ENCODE data around the gene NTMT2.

NTMT2 gene

DNA sequence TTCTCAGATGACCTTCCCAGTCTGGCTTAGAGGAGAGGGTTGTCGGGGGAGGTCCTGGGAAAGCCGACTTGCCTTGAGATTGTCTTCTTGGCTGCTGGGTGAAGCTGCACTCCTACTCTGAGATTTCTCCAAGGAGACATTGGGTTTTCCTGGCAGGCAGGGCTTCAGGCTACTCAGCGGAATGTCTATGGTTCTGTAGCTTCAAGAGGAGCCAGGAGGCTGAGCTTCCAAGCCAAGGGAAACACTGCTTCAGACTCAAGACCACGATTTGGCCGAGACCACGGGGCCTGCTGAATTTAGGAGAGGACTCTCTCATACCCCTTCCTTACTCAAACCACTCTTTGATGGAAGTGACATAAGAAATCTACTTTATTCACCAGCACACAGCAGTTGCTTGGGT is 67.8 kb downstream of the NTMT2 start:
- DNase-seq = no peak

- DNase-seq = no peak
These were observed 68.6 kb downstream of the NTMT2 start for GRCh38 chr1:170214117-170215032.

GRCh38 chr1:170215072-170215885 is 69.5 kb downstream of the NTMT2 start:
- DNase-seq = no peak

GRCh38 chr1:170217517-170218256 is 71.9 kb downstream of the NTMT2 start:
- no peak for DNase-seq

- no peak for DNase-seq
These were observed 72.5 kb downstream of the NTMT2 start for GRCh38 chr1:170218257-170218650.
